OCI-LY1 (cell line): ENCODE data around the gene CYP3A4.

Source experiments
- H2AFZ ChIP-seq: fragments of 200-600 bp; sonication (generic), shearing (Covaris generic); 2 replicates; pipeline ENCODE4 v1.6.0; 2014; ENCODE audit warnings: antibody characterized with exemption, mild to moderate bottlenecking, low read length
- H3F3A ChIP-seq: fragments of 200-600 bp; sonication (generic), shearing (Covaris generic); 2 replicates; pipeline ENCODE4 v1.6.0; 2014; ENCODE audit warnings: mild to moderate bottlenecking, antibody characterized with exemption, low read length, moderate library complexity; ENCODE audit not compliant: insufficient read depth
- H3K27ac ChIP-seq: fragments of 200-600 bp; sonication (generic); 2 replicates; pipeline ENCODE4 v1.5.1; 2014; ENCODE audit warnings: low read length, mixed run types, mild to moderate bottlenecking, low read depth; ENCODE audit not compliant: poor library complexity, severe bottlenecking
- H3K27me3 ChIP-seq: fragments of 200-600 bp; sonication (generic); 2 replicates; pipeline ENCODE4 v1.6.0; 2014; ENCODE audit warnings: antibody characterized with exemption, mild to moderate bottlenecking, low read length, moderate library complexity; ENCODE audit not compliant: insufficient read depth
- H3K36me3 ChIP-seq: fragments of 200-600 bp; sonication (generic); 2 replicates; pipeline ENCODE4 v1.6.1; 2014; ENCODE audit warnings: mild to moderate bottlenecking, antibody characterized with exemption, low read length, moderate library complexity, mixed read lengths; ENCODE audit not compliant: insufficient read depth
- H3K4me1 ChIP-seq: fragments of 200-600 bp; sonication (generic); 2 replicates; pipeline ENCODE4 v1.5.1; 2014; ENCODE audit warnings: mild to moderate bottlenecking, low read length, moderate library complexity; ENCODE audit not compliant: insufficient read depth, severe bottlenecking
- H3K4me2 ChIP-seq: fragments of 200-600 bp; sonication (generic), shearing (Covaris generic); 2 replicates; pipeline ENCODE4 v1.6.1; 2014; ENCODE audit warnings: low read length
- H3K4me3 ChIP-seq: fragments of 200-600 bp; sonication (generic); 2 replicates; pipeline ENCODE4 v1.5.1; 2014; ENCODE audit warnings: low read length, low read depth, mild to moderate bottlenecking, mixed read lengths; ENCODE audit not compliant: poor library complexity, severe bottlenecking
- H3K79me2 ChIP-seq: fragments of 200-600 bp; shearing (Covaris generic); 2 replicates; pipeline ENCODE4 v1.6.1; 2016; ENCODE audit warnings: mixed run types, low read length, mixed read lengths; ENCODE audit not compliant: insufficient read depth
- H3K9ac ChIP-seq: fragments of 200-600 bp; sonication (generic), shearing (Covaris generic); 2 replicates; pipeline ENCODE4 v1.6.1; 2014; ENCODE audit warnings: mild to moderate bottlenecking, low read length, mixed read lengths
- H3K9me2 ChIP-seq: fragments of 200-600 bp; sonication (generic), shearing (Covaris generic); 2 replicates; pipeline ENCODE4 v1.6.1; 2014; ENCODE audit warnings: low read depth, mild to moderate bottlenecking, low read length, mixed read lengths
- H3K9me3 ChIP-seq: fragments of 200-600 bp; shearing (Covaris generic); 2 replicates; pipeline ENCODE4 v1.6.1; 2014; ENCODE audit warnings: low read length, mixed read lengths
- H4K20me1 ChIP-seq: fragments of 200-600 bp; sonication (generic), shearing (Covaris generic); 2 replicates; pipeline ENCODE4 v1.6.0; 2016; ENCODE audit warnings: mild to moderate bottlenecking, low read length; ENCODE audit not compliant: insufficient read depth
- CTCF ChIP-seq: fragments of 200-600 bp; sonication (generic), shearing (Covaris generic); IDR thresholded peaks from 2 replicates; pipeline ENCODE4 v1.5.1; 2017; ENCODE audit warnings: mild to moderate bottlenecking, antibody characterized with exemption, low read length, moderate library complexity, mixed read lengths
- EZH2 ChIP-seq: fragments of 200-600 bp; sonication (generic), shearing (Covaris generic); IDR thresholded peaks from 2 replicates; pipeline ENCODE4 v1.8.0; 2017; ENCODE audit warnings: borderline replicate concordance, mixed run types, mild to moderate bottlenecking, antibody characterized with exemption, low read length, moderate library complexity, mixed read lengths

The CYP3A4 gene

GRCh38 chr7:99709260-99709659, 74.7 kb downstream of the CYP3A4 start:
- H4K20me1 ChIP-seq, result no peaks in the 10 kb centered on the region
- no peaks in the 10 kb centered on the region for H3K4me1 ChIP-seq
- H3K27me3 ChIP-seq, result no peaks in the 10 kb centered on the region
- H3F3A ChIP-seq, result no peaks in the 10 kb centered on the region
- no peaks in the 10 kb centered on the region for H3K9me3 ChIP-seq
- no peak overlapping the region for H3K4me2 ChIP-seq
- H2AFZ ChIP-seq, result no peak overlapping the region
- no peak overlapping the region for H3K9ac ChIP-seq
- H3K79me2 ChIP-seq, result no peaks in the 10 kb centered on the region
- H3K4me3 ChIP-seq, result no peak overlapping the region
- no peak overlapping the region for H3K27ac ChIP-seq
- H3K9me2 ChIP-seq, result no peaks in the 10 kb centered on the region
- TF ChIP-seq CTCF, result no peak
- no peak for TF ChIP-seq EZH2
- H3K36me3 ChIP-seq, result no peaks in the 10 kb centered on the region

GRCh38 chr7:99707096-99707495, 76.9 kb downstream of the CYP3A4 start:
- Histone ChIP-seq H3K4me2 (no peak overlapping the region), H4K20me1 (no peaks in the 10 kb centered on the region), H3F3A (no peaks in the 10 kb centered on the region), H3K27me3 (no peaks in the 10 kb centered on the region), H3K9me3 (no peaks in the 10 kb centered on the region), H2AFZ (no peak overlapping the region), H3K79me2 (no peaks in the 10 kb centered on the region), H3K4me1 (no peaks in the 10 kb centered on the region), H3K9ac (no peak overlapping the region), H3K4me3 (no peak overlapping the region), H3K36me3 (no peaks in the 10 kb centered on the region), H3K27ac (no peak overlapping the region), H3K9me2 (no peaks in the 10 kb centered on the region)
- TF ChIP-seq EZH2 (no peak), CTCF (no peak)
